22Rv1 (cell line): ENCODE measurements around the gene ANKRD23.

ENCODE experiments used
- ZFX ChIP-seq: fragments of 450-650 bp; IDR thresholded peaks from 2 replicates; pipeline ENCODE4 v1.6.1; 2017; ENCODE audit warnings: antibody characterized with exemption, borderline replicate concordance
- TF ChIP-seq, protein P1 (sequence below): fragments of 450-650 bp; IDR thresholded peaks from 2 replicates; pipeline ENCODE4 v1.5.1; 2017; ENCODE audit warnings: mild to moderate bottlenecking

DNA sequence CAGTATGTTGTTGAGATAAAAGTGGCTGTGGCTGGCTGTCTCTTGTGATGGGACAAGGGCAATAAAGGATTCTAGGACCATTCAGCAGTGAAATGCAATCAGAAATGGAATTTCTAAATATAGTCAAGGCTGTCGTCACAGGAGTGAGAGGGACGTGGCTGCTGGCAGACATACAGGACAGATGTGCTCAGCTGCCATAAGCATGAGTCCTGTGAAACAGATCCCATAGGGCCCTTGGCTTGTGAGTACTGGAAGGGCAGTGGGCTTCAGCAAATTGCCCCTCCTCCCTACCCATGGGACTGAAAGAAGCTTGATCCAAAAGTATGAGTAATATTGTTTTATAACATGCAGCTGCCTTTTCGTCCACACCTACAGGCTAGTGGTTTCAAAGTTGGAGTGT lies 31.9 kb downstream of the ANKRD23 start:
- TF ChIP-seq, protein P1, sequence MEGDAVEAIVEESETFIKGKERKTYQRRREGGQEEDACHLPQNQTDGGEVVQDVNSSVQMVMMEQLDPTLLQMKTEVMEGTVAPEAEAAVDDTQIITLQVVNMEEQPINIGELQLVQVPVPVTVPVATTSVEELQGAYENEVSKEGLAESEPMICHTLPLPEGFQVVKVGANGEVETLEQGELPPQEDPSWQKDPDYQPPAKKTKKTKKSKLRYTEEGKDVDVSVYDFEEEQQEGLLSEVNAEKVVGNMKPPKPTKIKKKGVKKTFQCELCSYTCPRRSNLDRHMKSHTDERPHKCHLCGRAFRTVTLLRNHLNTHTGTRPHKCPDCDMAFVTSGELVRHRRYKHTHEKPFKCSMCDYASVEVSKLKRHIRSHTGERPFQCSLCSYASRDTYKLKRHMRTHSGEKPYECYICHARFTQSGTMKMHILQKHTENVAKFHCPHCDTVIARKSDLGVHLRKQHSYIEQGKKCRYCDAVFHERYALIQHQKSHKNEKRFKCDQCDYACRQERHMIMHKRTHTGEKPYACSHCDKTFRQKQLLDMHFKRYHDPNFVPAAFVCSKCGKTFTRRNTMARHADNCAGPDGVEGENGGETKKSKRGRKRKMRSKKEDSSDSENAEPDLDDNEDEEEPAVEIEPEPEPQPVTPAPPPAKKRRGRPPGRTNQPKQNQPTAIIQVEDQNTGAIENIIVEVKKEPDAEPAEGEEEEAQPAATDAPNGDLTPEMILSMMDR: no peak
- no peak for TF ChIP-seq ZFX
